Left ventricle myocardium inferior (tissue), 1 donor: ENCODE data around the gene ST3GAL3. TPM values are rescaled to one million over a fixed set of nuclear protein-coding genes. Genes with fewer than 3 reads are reported as not detected.

Experiments used
- DNase-seq: peaks from one replicate; pipeline ENCODE4 v3.0.0-alpha.2; 2020
- H3K27ac ChIP-seq: fragments of 200-600 bp; replicated peaks from 2 replicates; pipeline ENCODE4 v1.8.0; 2021
- H3K27me3 ChIP-seq: fragments of 200-600 bp; 2 replicates; pipeline ENCODE4 v1.8.0; 2021; ENCODE audit warnings: low read depth
- H3K36me3 ChIP-seq: fragments of 200-600 bp; 2 replicates; pipeline ENCODE4 v1.8.0; 2021
- H3K4me1 ChIP-seq: fragments of 200-600 bp; 2 replicates; pipeline ENCODE4 v1.8.0; 2021
- H3K4me3 ChIP-seq: fragments of 200-600 bp; 2 replicates; pipeline ENCODE4 v1.8.0; 2021; ENCODE audit warnings: mild to moderate bottlenecking, moderate library complexity
- H3K9me3 ChIP-seq: fragments of 200-600 bp; replicated peaks from 2 replicates; pipeline ENCODE4 v1.8.0; 2021
- intact Hi-C: fragments of 100-400 bp; cut with micrococcal nuclease; formaldehyde crosslinking; loops from one replicate; pipeline ENCODE4 v1.11.0; 2022
- total RNA-seq: library from RNA; stranded (reverse); fragmentation: NEBNext Ultra II Directional; extraction: Animal tissue kit (Norgen Biotek cat#: 25700); gene quantifications from one replicate; pipeline ENCODE4 v1.2.1, GENCODE V29; 2021
- TF ChIP-seq, protein P1 (sequence below): fragments of 200-600 bp; IDR thresholded peaks from 2 replicates; pipeline ENCODE4 v1.8.0; 2021; ENCODE audit warnings: antibody characterized with exemption, mild to moderate bottlenecking, borderline replicate concordance
- donor health status: DM: no; HTN: yes; CAD: no; lungs with severe emphysema.

The ST3GAL3 gene
- total RNA-seq, 1 donor from 2014 or later: 29.9 TPM

DNA sequence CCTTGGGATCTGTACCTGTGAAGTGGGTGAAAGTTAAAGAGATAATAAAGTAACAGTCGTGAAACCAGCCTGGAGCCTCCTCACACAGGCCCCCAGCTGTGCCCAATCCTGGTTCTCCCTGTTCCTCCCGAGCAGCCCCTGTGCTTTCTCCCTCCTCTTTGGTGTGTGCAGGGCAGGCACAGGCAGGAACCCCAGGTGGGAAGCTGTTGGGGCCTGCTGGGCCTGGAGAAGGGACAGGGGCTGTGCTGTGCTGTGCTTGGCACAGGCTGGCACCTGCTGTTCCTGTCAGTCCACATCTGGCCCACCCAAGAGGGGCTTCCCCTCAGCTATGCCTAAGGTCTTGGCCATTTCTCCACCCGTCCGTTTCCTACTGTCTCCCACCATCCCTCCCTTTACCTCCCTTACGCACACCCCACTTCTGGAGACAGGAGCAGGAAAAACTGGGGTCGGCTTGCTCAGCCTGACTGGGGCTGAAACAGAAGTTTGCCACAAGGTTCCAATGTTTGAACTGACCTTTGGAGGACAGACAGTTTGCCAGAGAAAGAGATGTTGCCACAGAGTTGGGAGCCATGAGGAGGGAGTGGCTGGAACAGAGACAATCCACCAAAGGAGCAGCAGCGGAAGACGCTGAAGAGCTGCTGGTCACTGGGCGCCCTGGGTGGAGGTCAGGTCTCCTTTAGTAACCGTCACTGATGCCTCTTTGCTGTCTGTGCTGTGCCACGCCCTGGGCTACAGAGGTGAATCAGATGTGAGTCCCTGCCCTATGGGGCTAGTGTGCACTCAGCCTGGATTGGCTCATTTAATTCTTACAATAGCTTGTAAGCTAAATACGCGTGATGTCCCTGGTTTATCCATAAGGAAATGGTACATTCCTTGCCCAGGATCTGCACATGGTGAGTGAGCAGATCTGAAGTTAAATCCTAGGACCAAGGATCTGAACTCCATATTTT is 207.5 kb downstream of the ST3GAL3 start:
- intact Hi-C loops: no loop called here
- H3K4me3 ChIP-seq: no peak overlapping the region
- no peak for DNase-seq

DNA sequence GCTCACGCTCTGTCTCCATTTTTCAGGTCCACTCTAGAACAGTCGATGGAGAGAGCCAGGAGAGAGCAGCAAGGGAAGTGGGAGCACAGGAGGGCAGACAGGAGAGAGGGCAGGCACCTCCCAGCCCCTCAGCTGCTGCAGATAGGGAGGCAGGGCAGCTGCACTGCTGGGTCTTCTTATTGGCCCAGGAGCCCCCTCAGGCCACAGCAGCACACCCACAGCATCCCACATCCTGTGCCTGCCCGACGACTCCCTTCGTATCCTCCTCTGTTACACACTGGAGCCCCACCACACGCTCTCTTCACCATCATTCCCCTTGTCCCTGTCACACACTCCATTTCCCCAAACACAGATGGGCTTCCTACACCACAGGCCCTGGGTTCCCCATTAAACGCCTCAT is 212.6 kb downstream of the ST3GAL3 start:
- no peak for DNase-seq
- Histone ChIP-seq H3K9me3 (no peaks in the 10 kb centered on the region), H3K27ac (no peak overlapping the region), H3K36me3 (peaks cover 8% of the 10 kb centered on the region), H3K27me3 (no peaks in the 10 kb centered on the region), H3K4me1 (no peaks in the 10 kb centered on the region), H3K4me3 (no peak overlapping the region)
- intact Hi-C loops: no loop called here
- TF ChIP-seq, protein P1, sequence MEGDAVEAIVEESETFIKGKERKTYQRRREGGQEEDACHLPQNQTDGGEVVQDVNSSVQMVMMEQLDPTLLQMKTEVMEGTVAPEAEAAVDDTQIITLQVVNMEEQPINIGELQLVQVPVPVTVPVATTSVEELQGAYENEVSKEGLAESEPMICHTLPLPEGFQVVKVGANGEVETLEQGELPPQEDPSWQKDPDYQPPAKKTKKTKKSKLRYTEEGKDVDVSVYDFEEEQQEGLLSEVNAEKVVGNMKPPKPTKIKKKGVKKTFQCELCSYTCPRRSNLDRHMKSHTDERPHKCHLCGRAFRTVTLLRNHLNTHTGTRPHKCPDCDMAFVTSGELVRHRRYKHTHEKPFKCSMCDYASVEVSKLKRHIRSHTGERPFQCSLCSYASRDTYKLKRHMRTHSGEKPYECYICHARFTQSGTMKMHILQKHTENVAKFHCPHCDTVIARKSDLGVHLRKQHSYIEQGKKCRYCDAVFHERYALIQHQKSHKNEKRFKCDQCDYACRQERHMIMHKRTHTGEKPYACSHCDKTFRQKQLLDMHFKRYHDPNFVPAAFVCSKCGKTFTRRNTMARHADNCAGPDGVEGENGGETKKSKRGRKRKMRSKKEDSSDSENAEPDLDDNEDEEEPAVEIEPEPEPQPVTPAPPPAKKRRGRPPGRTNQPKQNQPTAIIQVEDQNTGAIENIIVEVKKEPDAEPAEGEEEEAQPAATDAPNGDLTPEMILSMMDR: no peak

More for the DNA sequence above, 207.5 kb downstream of the ST3GAL3 start:
- H3K9me3 ChIP-seq: no peaks in the 10 kb centered on the region
- TF ChIP-seq, protein P1: no peak
- H3K27ac ChIP-seq: no peak overlapping the region
- no peaks in the 10 kb centered on the region for H3K36me3 ChIP-seq
- no peaks in the 10 kb centered on the region for H3K27me3 ChIP-seq
- H3K4me1 ChIP-seq: no peaks in the 10 kb centered on the region

DNA sequence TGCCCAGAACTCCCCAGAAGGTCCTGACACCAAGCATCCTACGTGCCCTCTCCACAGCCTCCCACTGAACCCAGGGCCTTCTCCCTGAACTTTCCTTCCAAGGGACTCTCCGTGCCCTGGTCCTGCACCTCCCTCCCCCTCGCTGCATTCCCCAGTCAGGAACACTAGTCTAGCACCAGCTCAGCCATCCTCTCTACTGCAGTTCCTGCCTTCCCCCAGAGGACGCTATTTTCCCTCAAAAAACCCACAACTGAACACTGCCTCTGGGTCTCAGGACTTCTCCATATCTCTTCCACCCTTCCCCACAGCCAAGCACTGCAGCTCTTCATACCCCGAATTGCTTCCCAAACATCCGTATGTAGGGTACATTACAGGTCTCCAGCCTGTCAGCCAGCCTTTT is 213.7 kb downstream of the ST3GAL3 start:
- no peaks in the 10 kb centered on the region for H3K27me3 ChIP-seq
- no peaks in the 10 kb centered on the region for H3K4me1 ChIP-seq
- peaks cover 17% of the 10 kb centered on the region for H3K36me3 ChIP-seq
- TF ChIP-seq, protein P1: no peak
- no peak overlapping the region for H3K27ac ChIP-seq
- intact Hi-C loops: no loop called here
- no peak for DNase-seq
- H3K9me3 ChIP-seq: no peaks in the 10 kb centered on the region
- H3K4me3 ChIP-seq: no peak overlapping the region

GRCh38 chr1:43924516-43924915 is 217.2 kb downstream of the ST3GAL3 start:
- Histone ChIP-seq H3K4me3 (no peak overlapping the region), H3K27me3 (no peaks in the 10 kb centered on the region), H3K9me3 (no peaks in the 10 kb centered on the region), H3K27ac (no peak overlapping the region), H3K4me1 (no peaks in the 10 kb centered on the region), H3K36me3 (peaks cover 25% of the 10 kb centered on the region)
- intact Hi-C loops: no loop called here
- TF ChIP-seq, protein P1: no peak
- DNase-seq: no peak

- no peaks in the 10 kb centered on the region for H3K9me3 ChIP-seq
- DNase-seq: no peak
- H3K4me3 ChIP-seq: no peak overlapping the region
- intact Hi-C loops: no loop called here
- H3K27ac ChIP-seq: no peak overlapping the region
- TF ChIP-seq, protein P1: no peak
- H3K27me3 ChIP-seq: no peaks in the 10 kb centered on the region
- H3K36me3 ChIP-seq: peaks cover 25% of the 10 kb centered on the region
- no peaks in the 10 kb centered on the region for H3K4me1 ChIP-seq
These were observed 218.5 kb downstream of the ST3GAL3 start for GRCh38 chr1:43925846-43926245.
